VCaP (cell line): ENCODE data around the gene DCAF7.
A peak's percentile ranks its signal among the peaks of the same experiment; 100 is the strongest.

ENCODE experiments used
- H3K27ac ChIP-seq: fragments of 450-650 bp; 2 replicates; pipeline ENCODE4 v1.5.1; 2017
- CTCF ChIP-seq: fragments of 450-650 bp; conservative IDR thresholded peaks from 2 replicates; pipeline ENCODE4 v1.5.1; 2017; ENCODE audit warnings: mild to moderate bottlenecking, moderate library complexity

DCAF7 gene

DNA sequence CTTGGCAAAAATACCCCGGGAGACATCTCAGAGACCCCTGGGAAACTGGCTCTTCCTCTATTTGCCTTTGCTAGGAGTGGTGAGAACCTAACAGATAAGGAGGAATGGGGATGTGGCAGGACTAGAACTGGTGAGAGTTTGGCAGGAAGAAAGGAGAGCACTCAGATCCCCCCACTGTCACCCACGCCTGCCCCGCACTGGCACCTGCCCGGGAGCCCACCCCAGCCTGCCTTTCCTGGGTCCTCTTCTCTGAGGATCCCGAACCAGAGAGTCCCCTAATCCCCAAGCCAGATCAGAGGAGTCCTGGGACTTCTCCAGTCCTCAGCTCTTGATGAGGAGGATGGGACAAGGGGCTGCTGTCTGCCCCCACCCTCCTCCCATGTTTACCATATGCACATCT, 23.4 kb upstream of the DCAF7 start:
- H3K27ac ChIP-seq = peak overlapping the region; percentile 10; the same call in 1 of the 2 replicates
- TF ChIP-seq CTCF = no peak

- H3K27ac ChIP-seq = 0 out of 2 replicates have a peak overlapping the region, but pooled peaks have one; percentile 10
- no peak for TF ChIP-seq CTCF
These were observed 22.1 kb upstream of the DCAF7 start for GRCh38 chr17:63528183-63528582.

DNA sequence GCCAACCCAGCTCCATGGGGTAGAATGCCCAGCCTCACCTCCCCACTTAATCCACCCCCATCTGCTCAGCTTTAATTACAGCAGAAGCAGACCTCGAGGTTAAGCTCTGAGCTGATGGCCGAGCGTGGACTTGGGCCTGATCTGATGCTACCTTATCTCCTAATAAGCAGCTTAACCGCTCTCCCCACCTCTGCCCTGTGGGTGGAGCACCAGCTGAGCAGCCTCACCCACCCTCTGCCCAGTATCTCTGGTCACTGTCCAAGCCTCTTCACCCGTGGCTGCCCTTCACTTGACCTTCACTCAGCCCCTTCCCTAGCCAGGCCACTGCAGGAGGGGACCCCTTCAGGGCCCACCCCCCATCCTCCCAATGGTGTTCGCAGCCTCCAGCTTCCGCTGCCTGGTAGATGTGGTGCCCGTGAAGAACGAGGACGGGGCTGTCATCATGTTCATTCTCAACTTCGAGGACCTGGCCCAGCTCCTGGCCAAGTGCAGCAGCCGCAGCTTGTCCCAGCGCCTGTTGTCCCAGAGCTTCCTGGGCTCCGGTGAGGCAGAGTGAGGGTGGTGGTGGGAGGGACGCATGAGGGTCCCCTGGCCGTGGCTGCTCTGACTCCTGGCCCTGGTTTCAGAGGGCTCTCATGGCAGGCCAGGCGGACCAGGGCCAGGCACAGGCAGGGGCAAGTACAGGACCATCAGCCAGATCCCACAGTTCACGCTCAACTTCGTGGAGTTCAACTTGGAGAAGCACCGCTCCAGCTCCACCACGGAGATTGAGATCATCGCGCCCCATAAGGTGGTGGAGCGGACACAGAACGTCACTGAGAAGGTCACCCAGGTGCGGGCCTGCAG, 20.3 kb upstream of the DCAF7 start:
- H3K27ac ChIP-seq = peak overlapping the region; percentile 40; the same call in 1 of the 2 replicates
- no peak for TF ChIP-seq CTCF

GRCh38 chr17:63530557-63531021, 19.7 kb upstream of the DCAF7 start:
- peak overlapping the region; percentile 40; the same call in 1 of the 2 replicates for H3K27ac ChIP-seq
- TF ChIP-seq CTCF = no peak

GRCh38 chr17:63531022-63531965, 19.0 kb upstream of the DCAF7 start:
- H3K27ac ChIP-seq = peak overlapping the region; percentile 40; the same call in 1 of the 2 replicates
- no peak for TF ChIP-seq CTCF

DNA sequence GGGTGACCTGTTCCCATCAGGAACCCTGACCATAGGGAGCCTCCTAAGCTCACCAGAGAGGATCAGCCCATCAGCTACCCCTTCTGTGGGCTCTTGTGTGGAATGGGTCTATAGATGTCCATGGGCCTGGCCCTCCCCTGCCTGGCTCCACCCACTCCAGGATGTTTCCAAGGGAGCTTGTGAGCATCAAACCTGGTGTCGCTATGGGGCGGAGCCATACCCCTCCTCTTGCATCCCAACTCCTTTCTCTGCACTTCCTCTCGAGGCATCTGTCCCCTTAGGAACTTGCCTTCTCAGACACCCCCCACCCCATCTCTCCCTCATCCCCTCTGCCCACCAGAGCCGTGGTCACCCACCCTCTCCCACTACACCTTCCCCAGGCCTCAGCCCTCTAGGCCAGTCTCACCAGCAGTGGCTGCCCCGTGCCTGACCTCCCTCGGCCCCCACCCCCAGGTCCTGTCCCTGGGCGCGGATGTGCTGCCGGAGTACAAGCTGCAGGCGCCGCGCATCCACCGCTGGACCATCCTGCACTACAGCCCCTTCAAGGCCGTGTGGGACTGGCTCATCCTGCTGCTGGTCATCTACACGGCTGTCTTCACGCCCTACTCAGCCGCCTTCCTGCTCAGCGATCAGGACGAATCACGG, 16.7 kb upstream of the DCAF7 start:
- TF ChIP-seq CTCF = no peak

More for the DNA sequence above, 16.7 kb upstream of the DCAF7 start:
- no peak overlapping the region for H3K27ac ChIP-seq
